Parathyroid adenoma (tissue), 2 donors: ENCODE results near the gene LGALS8.
A peak's percentile ranks its signal among the peaks of the same experiment; 100 is the strongest.
"Not testable (repeated sequence)": the region's sequence is repeated elsewhere in the genome, so short reads cannot be mapped to it uniquely, and the experiment has no call there.

Experiments used
- H2AFZ ChIP-seq: fragments of 300-600 bp; sonication (generic); one replicate; pipeline ENCODE4 v1.7.0; 2017; ENCODE audit warnings: antibody characterized with exemption, mild to moderate bottlenecking
- H3K27ac ChIP-seq: fragments of 300-600 bp; sonication (generic); one replicate; pipeline ENCODE4 v1.7.0; 2017
- H3K27me3 ChIP-seq: fragments of 300-600 bp; sonication (generic); one replicate; pipeline ENCODE4 v1.7.0; 2017; ENCODE audit warnings: low read length; ENCODE audit not compliant: control insufficient read depth, insufficient read depth
- H3K36me3 ChIP-seq: fragments of 300-600 bp; sonication (generic); one replicate; pipeline ENCODE4 v1.7.0; 2017; ENCODE audit warnings: low read length; ENCODE audit not compliant: control insufficient read depth, insufficient read depth
- H3K4me1 ChIP-seq: fragments of 300-600 bp; sonication (generic); one replicate; pipeline ENCODE4 v1.7.0; 2017; ENCODE audit warnings: control low read depth
- H3K4me2 ChIP-seq: fragments of 300-600 bp; sonication (generic); one replicate; pipeline ENCODE4 v1.7.0; 2017; ENCODE audit warnings: low read length
- H3K4me3 ChIP-seq: fragments of 300-600 bp; sonication (generic); one replicate; pipeline ENCODE4 v1.7.0; 2017; ENCODE audit warnings: low read depth, low read length
- H3K79me2 ChIP-seq: fragments of 300-600 bp; sonication (generic); one replicate; pipeline ENCODE4 v1.7.0; 2017; ENCODE audit warnings: control low read depth
- H3K9ac ChIP-seq: fragments of 300-600 bp; sonication (generic); one replicate; pipeline ENCODE4 v1.7.0; 2017; ENCODE audit warnings: mild to moderate bottlenecking
- H3K9me3 ChIP-seq: fragments of 300-600 bp; sonication (generic); one replicate; pipeline ENCODE4 v1.7.0; 2017; ENCODE audit warnings: low read length; ENCODE audit not compliant: control insufficient read depth
- CTCF ChIP-seq: fragments of 300-600 bp; sonication (generic); IDR thresholded peaks from one replicate; pipeline ENCODE4 v1.7.0; 2017; ENCODE audit warnings: antibody characterized with exemption, mild to moderate bottlenecking
- donor health status: primary hyperparathyroidism.

The LGALS8 gene

DNA sequence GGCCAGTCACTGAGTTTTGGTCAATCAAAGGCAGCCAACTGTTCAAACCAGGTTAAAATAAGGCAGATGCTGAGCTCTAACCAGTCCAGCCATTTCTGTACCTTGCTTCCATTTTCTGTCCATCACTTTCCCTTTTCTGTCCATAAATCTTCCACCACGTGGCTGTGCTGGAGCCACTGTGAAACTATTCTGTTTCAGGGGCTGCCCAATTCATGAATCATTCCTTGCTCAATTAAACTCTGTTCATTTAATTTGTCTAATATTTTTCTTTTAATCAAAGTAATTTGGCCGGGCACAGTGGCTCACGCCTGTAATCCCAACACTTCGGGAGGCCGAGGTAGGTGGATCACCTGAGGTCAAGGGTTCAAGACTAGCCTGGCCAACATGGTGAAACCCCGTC lies 22.7 kb upstream of the LGALS8 start:
- Histone ChIP-seq H3K36me3 (no peaks in the 10 kb centered on the region), H3K4me2 (no peak overlapping the region), H2AFZ (no peak overlapping the region), H3K9ac (no peak overlapping the region), H3K27ac (no peak overlapping the region), H3K4me3 (no peak overlapping the region), H3K27me3 (no peaks in the 10 kb centered on the region), H3K9me3 (no peaks in the 10 kb centered on the region), H3K79me2 (no peaks in the 10 kb centered on the region), H3K4me1 (no peaks in the 10 kb centered on the region)
- TF ChIP-seq CTCF = no peak

GRCh38 chr1:236502579-236502971 lies 21.2 kb upstream of the LGALS8 start:
- H3K4me3 ChIP-seq = no peak overlapping the region
- no peak overlapping the region for H3K27ac ChIP-seq
- TF ChIP-seq CTCF = no peak
- H3K79me2 ChIP-seq = no peaks in the 10 kb centered on the region
- no peaks in the 10 kb centered on the region for H3K4me1 ChIP-seq
- no peaks in the 10 kb centered on the region for H3K27me3 ChIP-seq
- H3K9ac ChIP-seq = no peak overlapping the region
- no peaks in the 10 kb centered on the region for H3K36me3 ChIP-seq
- H3K4me2 ChIP-seq = peak overlapping the region; percentile 63
- H2AFZ ChIP-seq = peak overlapping the region; percentile 7
- no peaks in the 10 kb centered on the region for H3K9me3 ChIP-seq

DNA sequence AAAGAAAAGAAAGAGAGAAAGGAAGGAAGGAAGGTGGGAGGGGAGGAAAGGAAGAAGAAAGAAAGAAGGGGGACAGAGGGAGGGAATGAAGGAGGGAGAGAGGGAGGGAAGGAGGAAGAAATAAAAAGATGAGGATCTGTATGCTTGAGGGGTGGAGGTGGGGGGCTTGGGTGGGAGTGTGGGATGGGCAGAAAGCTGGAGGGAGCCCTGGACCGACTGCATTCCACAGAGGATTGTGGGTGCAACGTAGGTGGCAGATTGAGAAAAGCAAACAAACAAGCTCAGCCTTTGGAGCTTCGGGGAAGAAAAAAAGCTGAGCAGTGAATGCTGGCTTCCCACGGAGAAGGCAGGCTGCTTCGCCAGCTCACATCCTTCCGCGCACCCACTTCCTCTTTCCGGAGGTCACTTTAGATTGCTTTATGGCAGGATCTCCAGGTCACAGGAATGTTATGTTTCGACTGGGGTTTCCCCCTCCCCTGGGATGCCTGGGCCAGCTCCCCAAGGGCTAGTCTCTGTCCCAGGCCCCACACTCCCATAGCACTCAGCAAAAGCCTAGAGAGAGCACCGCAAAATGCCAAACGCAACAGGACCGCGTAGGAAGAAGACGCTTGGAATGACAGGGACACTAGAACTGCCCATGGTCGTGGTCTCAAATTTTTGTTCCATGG lies 20.7 kb upstream of the LGALS8 start:
- Histone ChIP-seq H3K4me1 (no peaks in the 10 kb centered on the region), H3K4me3 (no peak overlapping the region), H3K27me3 (no peaks in the 10 kb centered on the region), H3K9ac (no peak overlapping the region), H3K27ac (peak overlapping the region; percentile 39), H3K79me2 (no peaks in the 10 kb centered on the region), H2AFZ (peak overlapping the region; percentile 88), H3K36me3 (no peaks in the 10 kb centered on the region), H3K9me3 (no peaks in the 10 kb centered on the region), H3K4me2 (peak overlapping the region; percentile 63)
- no peak for TF ChIP-seq CTCF

DNA sequence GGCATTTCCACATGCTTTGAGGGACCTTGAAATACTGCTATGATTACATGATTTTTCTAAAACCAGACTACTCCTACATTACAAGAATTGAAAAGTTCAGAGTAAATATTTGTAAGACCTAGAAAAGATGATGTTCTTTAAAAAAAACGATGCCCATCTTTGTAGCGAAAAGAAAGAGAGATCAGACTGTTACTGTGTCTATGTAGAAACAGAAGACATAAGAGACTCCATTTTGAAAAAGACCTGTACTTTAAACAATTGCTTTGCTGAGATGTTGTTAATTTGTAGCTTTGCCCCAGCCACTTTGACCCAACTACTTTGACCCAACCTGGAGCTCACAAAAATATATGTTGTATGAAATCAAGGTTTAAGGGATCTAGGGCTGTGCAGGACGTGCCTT lies 19.4 kb upstream of the LGALS8 start:
- H3K79me2 ChIP-seq, H3K36me3 ChIP-seq, H3K27me3 ChIP-seq, H3K4me1 ChIP-seq, H3K27ac ChIP-seq, H3K9me3 ChIP-seq, H3K9ac ChIP-seq, H3K4me2 ChIP-seq, H3K4me3 ChIP-seq, H2AFZ ChIP-seq: not testable (repeated sequence)

- H3K4me2 ChIP-seq = peak overlapping the region; percentile 24
Observed at GRCh38 chr1:236507022-236507700, 16.6 kb upstream of the LGALS8 start.

More at GRCh38 chr1:236507022-236507700, 16.6 kb upstream of the LGALS8 start:
- no peaks in the 10 kb centered on the region for H3K27me3 ChIP-seq
- H3K9me3 ChIP-seq = no peaks in the 10 kb centered on the region
- TF ChIP-seq CTCF = no peak
- H3K36me3 ChIP-seq = no peaks in the 10 kb centered on the region
- no peak overlapping the region for H3K27ac ChIP-seq
- H2AFZ ChIP-seq = no peak overlapping the region
- no peak overlapping the region for H3K4me3 ChIP-seq
- H3K9ac ChIP-seq = no peak overlapping the region
- H3K4me1 ChIP-seq = no peaks in the 10 kb centered on the region
- no peaks in the 10 kb centered on the region for H3K79me2 ChIP-seq
